GM21360 (cell line): ENCODE measurements around the gene SEMA4D.
"Not testable (repeated sequence)": the region's sequence is repeated elsewhere in the genome, so short reads cannot be mapped to it uniquely, and the experiment has no call there.

ENCODE experiments used
- ATAC-seq: cut with Tn5 transposase; IDR thresholded peaks from one replicate; pipeline ENCODE4 v1.9.1; 2021; ENCODE audit warnings: mild to moderate bottlenecking, moderate library complexity; ENCODE audit not compliant: unreplicated experiment

SEMA4D gene

DNA sequence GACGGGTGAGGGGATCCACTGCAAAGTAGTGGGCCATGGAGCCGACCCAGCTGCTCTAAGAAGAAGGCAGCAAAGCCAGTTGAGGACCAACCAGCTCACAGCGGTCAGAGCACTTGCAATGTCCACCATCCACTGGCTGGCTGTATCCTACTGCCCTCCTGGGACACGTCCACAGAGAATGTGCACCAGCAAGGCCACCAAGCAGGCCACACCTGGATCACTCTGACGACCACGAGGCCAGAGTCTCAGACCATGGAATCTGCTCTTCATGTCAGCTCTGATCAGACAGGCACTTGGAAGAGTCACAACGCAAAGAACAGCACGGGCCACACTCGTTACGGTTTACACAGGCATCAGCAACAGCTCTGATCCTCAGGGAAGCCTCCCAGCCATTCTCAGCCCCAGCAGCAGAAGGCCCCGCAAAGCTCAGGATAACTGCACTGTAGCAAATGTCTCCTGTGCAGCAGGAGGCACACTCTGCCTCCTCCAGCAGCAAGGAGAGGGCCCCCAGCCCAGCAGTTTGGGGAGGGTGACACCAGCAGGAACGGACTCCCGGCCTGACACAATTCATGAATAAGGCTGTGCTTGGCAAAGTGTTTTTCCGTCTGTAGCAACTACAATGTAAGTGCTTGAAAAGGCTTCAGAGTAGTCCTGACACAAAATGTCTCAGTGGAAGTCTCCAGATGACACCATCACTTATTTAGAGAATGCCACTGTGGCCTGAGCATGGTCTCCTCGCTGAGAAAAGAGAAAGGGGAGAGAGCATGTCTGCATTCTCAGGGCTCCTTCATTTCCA, 15.7 kb downstream of the SEMA4D start:
- ATAC-seq, result no peak

DNA sequence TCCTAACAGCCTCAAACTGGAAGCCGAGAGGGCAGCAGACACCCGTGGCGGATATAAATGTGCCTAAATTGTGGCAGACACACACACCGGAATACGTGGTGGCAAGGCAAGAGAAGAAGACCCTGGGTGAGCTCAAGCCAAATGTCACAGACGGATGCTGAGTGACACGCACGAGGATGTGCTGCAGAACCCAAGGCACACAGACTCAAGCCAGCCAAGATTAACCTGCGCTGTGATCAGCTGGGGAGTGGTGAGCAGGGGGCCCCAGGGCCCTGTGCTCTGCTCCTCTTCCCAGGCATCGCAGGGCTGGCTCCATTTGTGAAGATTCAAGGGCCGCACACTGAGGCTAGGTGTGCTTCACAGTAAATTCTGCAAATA, 16.4 kb downstream of the SEMA4D start:
- no peak for ATAC-seq

DNA sequence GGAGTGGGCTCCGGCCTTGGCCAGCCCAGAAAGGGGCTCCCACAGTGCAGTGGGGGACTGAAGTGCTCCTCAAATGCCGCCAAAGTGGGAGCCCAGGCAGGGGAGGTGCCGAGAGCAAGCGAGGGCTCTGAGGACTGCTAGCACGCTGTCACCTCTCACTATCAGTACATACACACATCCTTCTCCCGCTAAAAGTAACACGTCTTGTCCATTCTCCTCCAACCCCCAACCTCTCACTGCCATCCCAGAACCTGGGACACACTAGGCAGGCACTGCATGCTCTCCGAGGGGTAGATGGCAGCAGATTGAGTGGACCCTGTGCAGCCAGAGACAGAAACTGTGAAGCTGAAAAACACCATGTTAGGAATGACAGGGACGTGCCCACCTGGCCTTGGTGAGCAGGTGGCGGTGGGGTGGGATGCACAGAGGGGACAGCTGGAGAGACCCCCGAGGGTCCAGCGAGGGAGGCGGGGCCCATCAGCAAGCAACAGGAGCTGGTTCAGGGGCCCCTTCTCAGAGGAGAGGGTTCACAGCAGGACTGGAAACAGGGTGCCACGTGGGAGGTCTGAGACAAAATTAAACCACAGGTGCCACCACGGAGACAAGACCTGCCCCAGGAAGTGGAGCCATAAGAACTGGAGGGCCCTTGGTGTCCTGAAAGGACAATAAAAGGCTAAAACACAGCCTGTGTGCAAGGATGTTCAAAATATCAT, 16.9 kb downstream of the SEMA4D start:
- ATAC-seq, result no peak

DNA sequence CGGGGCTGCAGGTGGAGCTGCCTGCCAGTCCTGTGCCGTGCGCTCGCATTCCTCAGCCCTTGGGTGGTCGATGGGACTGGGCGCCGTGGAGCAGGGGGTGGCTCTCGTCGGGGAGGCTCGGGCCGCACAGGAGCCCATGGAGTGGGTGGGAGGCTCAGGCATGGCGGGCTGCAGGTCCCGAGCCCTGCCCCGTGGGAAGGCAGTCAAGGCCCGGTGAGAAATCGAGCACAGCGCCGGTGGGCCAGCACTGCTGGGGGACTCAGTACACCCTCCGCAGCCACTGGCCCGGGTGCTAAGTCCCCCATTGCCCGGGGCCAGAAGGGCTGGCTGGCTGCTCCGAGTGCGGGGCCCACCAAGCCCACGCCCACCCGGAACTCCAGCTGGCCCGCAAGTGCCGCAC, 17.5 kb downstream of the SEMA4D start:
- ATAC-seq, result not testable (repeated sequence)

DNA sequence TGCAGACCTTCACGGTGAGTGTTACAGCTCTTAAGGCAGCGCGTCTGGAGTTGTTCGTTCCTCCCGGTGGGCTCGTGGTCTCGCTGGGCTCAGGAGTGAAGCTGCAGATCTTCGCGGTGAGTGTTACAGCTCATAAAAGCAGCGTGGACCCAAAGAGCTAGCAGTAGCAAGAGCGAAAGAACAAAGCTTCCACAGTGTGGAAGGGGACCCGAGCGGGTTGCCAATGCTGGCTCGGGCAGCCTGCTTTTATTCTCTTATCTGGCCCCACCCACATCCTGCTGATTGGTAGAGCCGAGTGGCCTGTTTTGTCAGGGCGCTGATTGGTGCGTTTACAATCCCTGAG, 18.3 kb downstream of the SEMA4D start:
- not testable (repeated sequence) for ATAC-seq

DNA sequence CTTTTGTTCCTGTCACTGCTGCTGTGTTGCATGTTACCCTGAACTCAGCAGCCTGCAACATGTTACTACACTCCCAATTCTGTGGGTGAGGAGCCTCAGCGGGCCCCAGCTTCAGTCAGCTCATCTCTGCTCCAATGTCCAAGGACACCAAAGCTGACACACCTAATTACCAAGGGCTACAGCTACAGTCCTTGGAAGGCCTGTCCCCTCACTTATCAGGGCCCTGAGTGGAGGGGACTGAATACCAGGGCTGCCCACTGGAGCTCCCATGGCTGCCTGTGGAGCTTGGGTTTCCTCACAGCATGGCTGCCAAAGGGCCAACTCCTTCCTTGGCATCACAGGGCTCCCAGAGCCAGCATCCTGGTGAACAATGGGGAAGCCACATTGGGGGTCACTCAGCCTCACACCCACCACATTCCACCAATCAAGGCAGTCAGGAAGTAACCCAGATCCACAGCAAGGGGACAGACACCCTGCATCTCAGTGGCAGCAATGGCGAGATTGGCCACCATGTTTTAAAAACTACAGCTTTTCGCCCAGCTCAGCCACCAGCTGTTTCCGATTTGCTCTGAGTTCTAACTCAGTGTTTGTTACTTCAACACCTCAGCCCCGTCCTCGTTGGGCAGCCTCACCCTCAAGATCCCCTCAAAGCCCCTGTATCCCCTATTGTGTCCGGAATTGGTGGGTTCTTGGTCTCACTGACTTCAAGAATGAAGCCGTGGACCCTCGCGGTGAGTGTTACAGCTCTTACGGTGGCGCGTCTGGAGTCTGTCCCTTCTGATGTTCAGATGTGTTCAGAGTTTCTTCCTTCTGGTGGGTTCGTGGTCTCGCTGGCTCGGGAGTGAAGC, 18.9 kb downstream of the SEMA4D start:
- no peak for ATAC-seq

DNA sequence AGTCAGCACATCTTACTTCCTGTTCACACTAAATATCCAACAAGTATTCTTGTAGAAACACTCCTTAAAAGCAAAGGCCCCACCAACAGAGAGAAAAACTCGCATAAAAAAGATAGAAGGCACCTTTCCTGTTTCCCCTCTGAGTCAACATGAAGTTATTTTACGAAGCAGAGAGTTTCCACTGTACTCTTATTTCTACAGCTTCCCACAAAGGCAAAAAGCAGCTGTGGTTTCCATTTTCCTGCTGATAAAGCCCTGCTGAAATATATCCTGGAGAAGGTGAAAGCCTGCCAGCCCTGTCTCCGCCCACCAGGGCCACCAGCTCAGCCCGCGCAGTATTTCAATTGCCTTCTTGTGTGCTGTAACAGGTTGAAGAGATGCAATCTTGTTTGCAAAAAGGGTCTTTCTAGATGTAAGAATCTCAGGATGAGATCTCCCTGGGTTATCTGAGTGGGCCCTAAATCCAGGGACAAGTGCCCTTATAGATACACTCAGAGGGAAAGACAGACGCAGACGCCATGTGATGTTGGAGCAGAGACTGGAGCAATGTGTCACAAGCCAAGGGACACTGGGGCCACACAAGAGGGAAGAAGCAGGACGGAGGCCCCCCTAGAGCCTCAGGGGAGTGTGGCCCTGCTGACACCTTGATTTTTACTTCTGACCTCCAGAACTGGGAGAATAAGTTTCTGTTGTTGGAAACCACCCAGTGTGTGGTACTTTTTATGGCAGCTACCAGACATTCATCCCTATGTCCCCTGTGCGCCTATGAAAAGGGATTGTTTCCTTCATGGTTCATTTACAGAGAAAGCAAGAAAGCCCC, 19.9 kb downstream of the SEMA4D start:
- ATAC-seq, result no peak

DNA sequence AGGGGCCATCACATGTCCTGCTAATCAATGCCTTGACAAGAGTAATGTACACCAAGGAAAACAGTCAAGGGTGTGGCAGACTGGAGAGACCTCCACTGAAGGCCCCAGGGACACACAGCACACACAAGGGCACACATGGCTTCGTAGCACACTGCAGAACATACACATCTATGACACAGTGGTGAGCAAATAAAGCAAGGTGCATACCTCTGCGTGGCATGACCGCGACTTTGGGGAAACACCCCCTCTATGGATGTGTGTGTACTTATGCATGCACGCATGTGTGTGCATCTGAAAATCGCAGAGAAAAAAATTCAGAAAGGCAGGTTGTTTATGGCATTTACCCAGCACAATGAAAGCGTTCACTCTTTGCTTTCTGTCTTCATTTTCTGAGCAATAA, 20.5 kb downstream of the SEMA4D start:
- no peak for ATAC-seq

DNA sequence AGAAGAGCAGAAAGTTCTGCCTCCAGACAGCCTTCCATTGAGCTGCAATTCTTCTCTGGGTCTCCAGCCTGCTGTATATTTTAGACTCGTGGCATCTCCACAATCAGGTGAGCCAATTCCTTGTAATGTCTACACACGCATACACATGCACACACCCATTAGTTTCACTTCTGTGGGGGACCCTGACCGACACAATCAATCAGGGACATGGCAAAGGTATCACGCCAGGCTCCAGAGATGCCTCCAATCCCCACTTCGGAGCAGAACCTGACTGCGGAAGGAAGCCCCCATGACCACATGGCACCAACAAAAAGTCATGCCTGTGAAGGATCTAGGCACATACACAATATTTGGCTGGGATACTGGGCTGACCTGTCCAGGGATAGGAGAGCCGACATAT, 21.4 kb downstream of the SEMA4D start:
- no peak for ATAC-seq

DNA sequence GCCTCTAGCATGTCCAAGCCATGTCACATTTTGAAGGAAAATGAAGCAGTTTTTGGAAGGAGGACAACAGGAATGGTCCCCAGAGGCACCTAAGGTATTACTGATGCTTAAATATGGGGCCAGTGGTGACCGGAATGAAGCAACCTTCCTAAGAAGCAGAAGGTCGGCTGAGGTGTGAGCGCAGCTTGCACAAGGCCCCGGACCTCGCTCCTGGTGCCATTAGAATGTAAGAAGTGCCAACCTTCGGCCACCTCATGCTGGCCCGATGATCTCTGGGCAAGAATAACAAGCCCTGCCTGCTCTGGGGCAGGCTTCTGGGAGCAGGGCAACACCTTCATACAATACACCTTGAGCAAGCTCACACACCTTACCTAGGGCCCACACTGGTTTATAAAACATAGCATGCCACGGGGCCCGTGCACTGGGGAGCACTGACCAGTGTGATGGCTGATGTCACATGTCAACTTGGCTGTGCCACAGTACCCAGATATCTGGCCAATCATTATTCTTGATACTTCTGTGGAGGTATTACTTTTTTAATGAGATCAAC, 21.9 kb downstream of the SEMA4D start:
- ATAC-seq, result no peak

DNA sequence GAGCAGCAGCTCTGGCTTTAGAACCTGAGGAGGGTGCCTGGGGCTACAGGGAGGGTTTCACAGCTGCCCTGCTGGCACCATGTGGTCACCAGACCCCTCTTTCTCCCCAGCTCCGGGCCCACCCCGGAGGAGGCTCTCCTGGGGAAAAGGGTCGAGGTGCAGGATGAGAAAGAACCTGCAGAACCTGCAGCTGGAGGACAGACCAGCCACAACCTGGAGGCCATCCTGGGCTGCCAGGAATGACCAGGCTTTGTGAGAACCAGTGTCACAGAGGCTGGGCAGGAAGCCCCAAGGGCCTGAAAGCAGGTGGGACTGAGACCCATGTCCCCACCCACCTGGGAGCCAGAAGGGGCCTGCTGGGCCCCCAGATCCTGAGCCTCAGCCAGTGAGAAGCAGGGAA, 23.0 kb downstream of the SEMA4D start:
- no peak for ATAC-seq

DNA sequence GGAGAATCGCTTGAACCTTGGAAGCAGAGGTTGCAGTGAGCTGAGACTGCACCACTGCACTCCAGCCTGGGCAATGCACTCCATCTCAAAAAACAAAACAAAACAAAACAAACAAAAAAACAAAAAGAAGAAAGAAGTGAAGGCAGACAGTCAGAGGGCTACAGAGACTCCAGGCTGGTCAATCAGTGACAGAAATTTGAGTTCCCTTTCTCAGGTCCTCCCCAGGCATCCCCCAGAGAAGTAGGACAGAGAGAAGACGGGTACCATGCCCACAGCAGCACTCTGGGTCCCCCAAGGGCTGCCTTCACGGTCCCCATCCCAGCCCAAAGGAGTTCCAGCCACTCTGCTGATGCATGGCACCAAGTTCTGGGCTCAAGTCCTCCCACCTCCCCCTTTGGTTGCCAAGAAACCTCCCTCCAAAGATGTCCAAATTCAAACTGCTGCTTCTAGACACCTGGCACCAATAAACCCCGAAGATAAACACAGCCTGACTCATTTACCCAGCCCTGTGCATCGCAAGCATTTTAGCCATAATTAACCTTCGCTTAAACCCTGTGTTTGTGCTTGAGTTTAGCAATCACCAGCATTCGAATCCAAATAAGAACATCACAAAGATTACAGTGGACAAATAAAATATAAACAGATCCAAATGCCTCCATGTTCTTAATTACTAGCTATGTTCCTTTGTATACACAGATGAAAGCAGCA, 24.0 kb downstream of the SEMA4D start:
- no peak for ATAC-seq

DNA sequence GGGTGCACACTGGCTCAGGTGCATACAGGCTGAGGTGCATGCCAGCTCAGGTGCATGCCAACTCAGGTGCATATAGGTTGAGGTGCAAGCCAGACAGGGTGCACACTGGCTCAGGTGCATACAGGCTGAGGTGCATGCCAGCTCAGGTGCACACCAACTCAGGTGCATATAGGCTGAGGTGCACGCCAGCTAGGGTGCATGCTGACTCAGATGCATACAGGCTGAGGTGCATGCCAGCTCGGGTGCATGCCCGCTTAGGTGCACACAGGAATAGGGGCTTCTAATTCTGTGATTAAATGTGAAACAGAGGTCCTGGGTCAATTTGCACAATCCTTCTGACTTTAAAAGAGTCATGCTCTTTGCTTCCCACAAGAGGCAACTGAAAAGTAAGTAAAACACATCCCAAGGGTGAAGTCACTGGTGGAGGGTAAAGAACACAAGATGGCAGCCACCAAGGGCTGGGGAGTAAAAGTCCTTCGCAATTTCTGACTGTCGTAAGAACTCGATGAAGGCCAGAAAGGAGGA, 26.1 kb downstream of the SEMA4D start:
- not testable (repeated sequence) for ATAC-seq

DNA sequence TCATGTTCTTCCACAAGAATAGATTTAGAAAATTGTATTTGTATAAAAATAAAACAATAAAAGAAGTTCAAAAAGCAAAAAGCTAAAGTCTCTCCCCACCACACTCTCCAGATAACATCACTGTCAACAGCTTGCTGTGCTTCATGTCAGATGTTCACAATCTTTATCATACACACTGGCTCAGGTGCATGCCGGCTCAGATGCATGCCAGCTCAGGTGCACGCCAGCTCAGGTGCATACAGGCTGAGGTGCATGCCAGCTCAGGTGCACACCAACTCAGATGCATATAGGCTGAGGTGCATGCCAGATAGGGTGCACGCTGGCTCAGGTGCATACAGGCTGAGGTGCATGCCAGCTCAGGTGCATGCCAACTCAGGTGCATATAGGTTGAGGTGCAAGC, 26.5 kb downstream of the SEMA4D start:
- ATAC-seq, result no peak

DNA sequence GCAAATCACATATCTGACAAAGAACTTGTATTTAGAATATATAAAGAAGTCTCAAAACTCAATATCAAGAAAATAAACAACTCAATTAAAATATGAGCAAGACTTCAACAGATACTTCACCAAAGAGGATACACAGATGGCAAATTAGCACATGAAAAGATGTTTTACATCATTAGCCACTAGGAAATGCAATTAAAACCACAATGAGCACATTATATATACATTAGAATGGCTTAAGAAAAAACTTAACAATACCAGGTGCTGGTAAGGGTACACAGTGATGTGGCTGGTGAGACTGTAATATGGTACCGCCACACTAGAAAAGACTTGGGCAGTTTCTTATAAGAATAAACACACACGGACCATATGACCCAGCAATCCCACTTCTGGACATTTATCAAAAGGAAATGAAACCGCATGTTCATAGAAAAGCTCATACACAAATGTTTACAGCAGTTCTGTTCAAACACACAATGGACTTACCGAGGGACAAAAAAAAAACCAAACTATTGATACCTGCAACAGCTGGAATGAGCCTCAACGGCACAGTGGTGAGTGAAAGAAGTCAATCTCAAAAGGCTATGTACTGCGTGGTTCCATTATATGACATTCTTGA, 27.6 kb downstream of the SEMA4D start:
- ATAC-seq, result no peak

DNA sequence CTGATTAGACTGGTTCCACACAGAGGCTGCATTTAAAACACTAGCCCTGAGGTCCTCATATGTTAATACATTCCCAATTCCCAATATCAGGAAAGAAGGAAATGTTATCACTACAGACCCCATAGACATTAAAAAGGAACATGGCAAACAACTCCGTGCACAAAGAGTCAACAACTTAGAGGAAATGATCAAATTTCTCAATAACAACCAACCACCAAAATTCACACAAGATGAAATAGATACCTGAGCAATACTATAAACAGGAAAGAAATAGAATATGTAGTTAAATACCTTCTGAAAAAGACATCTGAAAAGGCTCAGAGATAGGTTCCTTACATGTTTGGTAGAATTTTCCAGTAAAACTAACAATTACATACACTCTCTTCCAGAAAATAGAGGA, 28.9 kb downstream of the SEMA4D start:
- ATAC-seq, result no peak

DNA sequence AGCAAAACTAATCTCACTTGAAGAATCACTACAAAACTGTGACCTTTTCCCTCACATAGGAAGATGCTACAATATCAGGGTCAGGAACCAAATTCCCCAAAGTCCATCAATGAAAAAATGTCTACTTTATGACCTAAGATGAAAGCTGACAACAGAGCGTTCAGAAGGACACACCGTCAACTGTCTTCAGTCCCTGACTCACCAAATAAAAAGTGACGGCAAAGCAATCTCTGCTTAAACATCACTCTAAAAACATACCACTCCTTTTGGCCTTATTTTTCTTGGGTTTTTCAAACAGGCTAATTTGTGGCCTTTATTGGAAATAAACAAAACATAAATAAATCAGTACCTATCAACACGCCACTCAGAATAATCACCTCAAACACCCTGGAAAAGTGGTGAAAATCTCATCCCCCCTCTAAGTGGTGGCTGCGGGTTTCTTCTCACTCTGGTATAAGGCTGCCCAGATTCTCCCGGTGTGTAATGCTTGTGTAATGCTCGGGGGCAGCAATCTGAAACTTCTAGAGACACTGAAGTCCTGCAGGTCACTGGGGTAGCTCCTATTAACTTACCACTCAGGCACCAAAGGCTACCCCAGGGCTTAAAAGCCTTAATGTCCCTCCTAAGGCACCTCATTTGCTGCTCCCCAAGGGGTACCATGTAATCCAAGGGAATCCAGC, 29.5 kb downstream of the SEMA4D start:
- ATAC-seq, result no peak

DNA sequence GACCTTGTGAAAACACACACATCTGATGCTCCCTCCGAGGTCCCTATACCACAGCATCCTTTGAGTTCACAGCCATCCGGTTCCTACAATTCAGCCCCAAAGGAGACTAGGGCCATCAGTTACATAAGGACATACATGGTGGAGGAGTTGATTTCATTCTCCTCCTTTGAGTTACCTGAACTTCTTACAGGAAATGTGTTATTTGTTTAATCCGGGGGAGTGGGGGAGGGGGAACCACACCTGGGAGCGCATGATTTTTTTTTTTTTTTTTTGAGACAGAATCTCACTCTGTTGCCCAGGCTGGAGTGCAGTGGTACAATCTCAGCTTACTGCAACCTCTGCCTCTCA, 30.7 kb downstream of the SEMA4D start:
- no peak for ATAC-seq
